Nephron (organoid): ENCODE data around the gene CSRP1.
A peak's percentile ranks its signal among the peaks of the same experiment; 100 is the strongest.

Experiments
- H3K27ac Mint-ChIP-seq, 3 experiments: 2 replicates each; pipeline ENCODE4 v1.8.0; 2020; ENCODE audit warnings: mixed read lengths in 3 of 3, mild to moderate bottlenecking in 2 of 3, moderate library complexity in 1 of 3
- H3K27me3 Mint-ChIP-seq: 2 replicates; pipeline ENCODE4 v1.8.0; 2021; ENCODE audit warnings: low read depth, mild to moderate bottlenecking, moderate library complexity, mixed read lengths
- H3K36me3 Mint-ChIP-seq: 2 replicates; pipeline ENCODE4 v1.8.0; 2020; ENCODE audit warnings: low read depth, mixed read lengths
- H3K4me1 Mint-ChIP-seq: 2 replicates; pipeline ENCODE4 v1.8.0; 2020; ENCODE audit warnings: mixed read lengths
- H3K4me3 Mint-ChIP-seq, 3 experiments: 2 replicates each; pipeline ENCODE4 v1.8.0; 2020; ENCODE audit warnings: mild to moderate bottlenecking in 3 of 3, mixed read lengths in 3 of 3, moderate library complexity in 2 of 3
- H3K9me3 Mint-ChIP-seq: 2 replicates; pipeline ENCODE4 v1.8.0; 2020; ENCODE audit warnings: mixed read lengths
- CTCF ChIP-seq, 3 experiments: fragments of 200-600 bp; sonication (generic); IDR thresholded peaks; one replicate each; pipeline ENCODE4 v1.5.0; 2021; ENCODE audit warnings: antibody characterized with exemption in 3 of 3; ENCODE audit not compliant: unreplicated experiment in 3 of 3

CSRP1 gene

GRCh38 chr1:201471772-201472171 lies 35.2 kb downstream of the CSRP1 start:
- peak overlapping the region in 2 of 3 experiments; percentile 40 to 78 for H3K4me3 Mint-ChIP-seq
- no peak for TF ChIP-seq CTCF (IDR thresholded peaks at IDR 0.05; ENCODE audit: unreplicated experiment in 3 of 3)
- peak overlapping the region in 1 of 3 experiments; percentile 50 for H3K27ac Mint-ChIP-seq
- peaks cover 22% of the 10 kb centered on the region for H3K4me1 Mint-ChIP-seq
- peaks cover 51% of the 10 kb centered on the region for H3K27me3 Mint-ChIP-seq
- H3K36me3 Mint-ChIP-seq: peaks cover 3% of the 10 kb centered on the region
- no peaks in the 10 kb centered on the region for H3K9me3 Mint-ChIP-seq

GRCh38 chr1:201470581-201470980 lies 36.3 kb downstream of the CSRP1 start:
- Mint-ChIP-seq H3K27ac (peak overlapping the region in 2 of 3 experiments; percentile 68 to 73), H3K36me3 (peaks cover 9% of the 10 kb centered on the region), H3K4me3 (peak overlapping the region; percentile 85 to 91 (median 91)), H3K27me3 (peaks cover 49% of the 10 kb centered on the region), H3K4me1 (peaks cover 27% of the 10 kb centered on the region), H3K9me3 (no peaks in the 10 kb centered on the region)
- TF ChIP-seq CTCF (IDR thresholded peaks at IDR 0.05; ENCODE audit: unreplicated experiment in 3 of 3): no peak

- no peak for TF ChIP-seq CTCF (IDR thresholded peaks at IDR 0.05; ENCODE audit: unreplicated experiment in 3 of 3)
- Mint-ChIP-seq H3K9me3 (no peaks in the 10 kb centered on the region), H3K27me3 (peaks cover 46% of the 10 kb centered on the region), H3K27ac (peak overlapping the region; percentile 68 to 85 (median 73)), H3K4me3 (peak overlapping the region; percentile 85 to 91 (median 91)), H3K36me3 (peaks cover 15% of the 10 kb centered on the region), H3K4me1 (peaks cover 31% of the 10 kb centered on the region)
Observed at GRCh38 chr1:201469645-201470074, 37.3 kb downstream of the CSRP1 start.

GRCh38 chr1:201468844-201469644 lies 37.9 kb downstream of the CSRP1 start, which contains the start of gene PHLDA3:
PHLDA3 (minus strand) TSS chr1:201469188; CDS start chr1:201468786, 402 bp downstream.
- Mint-ChIP-seq H3K9me3 (no peaks in the 10 kb centered on the region), H3K36me3 (peaks cover 20% of the 10 kb centered on the region), H3K27me3 (peaks cover 42% of the 10 kb centered on the region), H3K4me3 (peak within 1 kb of the TSS; percentile 85 to 96 (median 94)), H3K4me1 (peaks cover 36% of the 10 kb centered on the region), H3K27ac (peak within 1 kb of the TSS; percentile 72 to 85 (median 81))
- no peak for TF ChIP-seq CTCF (IDR thresholded peaks at IDR 0.05; ENCODE audit: unreplicated experiment in 3 of 3)

- Mint-ChIP-seq H3K4me3 (peak overlapping the region; percentile 85 to 96 (median 94)), H3K27ac (peak overlapping the region; percentile 50 to 81 (median 72)), H3K4me1 (peaks cover 38% of the 10 kb centered on the region), H3K27me3 (peaks cover 40% of the 10 kb centered on the region), H3K9me3 (no peaks in the 10 kb centered on the region), H3K36me3 (peaks cover 21% of the 10 kb centered on the region)
- TF ChIP-seq CTCF (IDR thresholded peaks at IDR 0.05; ENCODE audit: unreplicated experiment in 3 of 3): no peak
Observed at GRCh38 chr1:201468501-201468843, 38.5 kb downstream of the CSRP1 start.
